Femur (tissue), 1 donor: ENCODE results near the gene FAM167B.
A peak's percentile ranks its signal among the peaks of the same experiment; 100 is the strongest.
"Not testable (repeated sequence)": the region's sequence is repeated elsewhere in the genome, so short reads cannot be mapped to it uniquely, and the experiment has no call there.

ENCODE experiments used
- DNase-seq: peaks from one replicate; pipeline ENCODE4 v3.0.0-alpha.2; 2017

Gene FAM167B

DNA sequence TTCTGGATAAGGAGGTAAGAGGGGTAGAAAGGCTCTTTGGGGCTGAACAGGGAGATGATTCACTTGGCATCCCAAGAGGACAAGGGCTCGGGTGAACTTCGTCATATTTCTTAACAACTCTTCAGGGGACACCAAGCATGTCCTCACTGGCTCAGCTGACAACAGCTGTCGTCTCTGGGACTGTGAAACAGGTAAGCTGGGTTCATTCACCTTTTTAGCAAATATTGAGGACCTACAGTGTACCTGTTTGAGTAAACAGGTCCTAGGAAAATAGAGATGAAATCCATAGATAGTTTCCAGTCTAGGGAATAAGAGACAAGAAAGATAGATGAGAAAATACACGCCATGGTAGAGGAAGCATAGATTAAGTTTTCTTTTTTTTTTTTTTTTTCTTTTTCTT, 22.7 kb upstream of the FAM167B start:
- DNase-seq = no peak

- DNase-seq = no peak
These were observed 18.3 kb upstream of the FAM167B start for GRCh38 chr1:32228771-32229170.

DNA sequence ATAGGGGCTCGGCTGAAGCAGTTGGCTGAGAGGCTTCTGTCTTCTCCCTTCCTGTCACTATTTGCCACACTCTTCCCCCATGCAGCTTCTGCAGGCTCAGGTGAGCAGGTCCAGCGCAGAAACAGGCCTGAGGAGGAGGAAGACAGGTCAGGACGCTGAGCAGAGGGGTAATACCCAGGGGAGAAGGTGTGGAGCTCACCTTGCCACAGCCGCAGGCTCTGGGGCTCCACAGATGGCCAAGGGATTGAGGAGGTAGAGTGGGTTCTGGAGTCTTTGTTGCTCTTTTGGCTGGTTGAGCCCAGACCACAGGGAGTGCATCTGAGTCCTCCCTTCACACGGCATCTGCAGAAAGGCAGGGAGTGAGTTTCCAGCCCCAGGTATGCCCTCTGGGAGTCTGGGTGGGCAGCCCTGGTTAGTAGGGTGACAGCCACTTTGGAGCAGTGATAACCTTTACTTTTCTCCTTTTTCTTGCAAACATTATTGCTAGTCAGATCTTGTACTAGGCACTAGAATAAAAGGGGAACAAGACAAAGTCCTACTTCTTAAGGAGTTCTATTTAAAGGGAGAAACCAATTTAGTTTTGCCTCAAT, 15.1 kb upstream of the FAM167B start:
- no peak for DNase-seq

GRCh38 chr1:32232558-32233304, 14.3 kb upstream of the FAM167B start:
- DNase-seq = no peak

- DNase-seq = no peak
These were observed 12.2 kb upstream of the FAM167B start for GRCh38 chr1:32234792-32235191.

DNA sequence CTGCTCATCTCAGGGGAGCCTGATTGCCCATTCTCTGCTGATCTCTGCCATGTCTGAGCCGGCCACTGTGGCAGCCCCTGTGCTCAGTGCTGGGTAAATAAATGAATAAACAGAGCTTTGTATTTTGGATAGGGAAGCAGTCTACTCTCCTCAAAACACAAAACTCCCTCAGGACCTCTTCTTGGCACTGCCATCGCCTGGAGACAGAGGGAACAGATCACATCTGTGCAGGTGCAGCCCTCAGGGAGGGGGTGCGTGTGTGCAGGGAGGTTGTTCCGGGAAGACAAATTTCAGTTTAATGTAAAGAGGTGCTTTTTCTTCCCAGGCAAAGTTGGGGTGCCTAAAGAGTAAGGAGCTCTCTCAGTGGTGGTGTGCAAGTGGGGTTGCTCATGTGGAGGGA, 7.7 kb upstream of the FAM167B start:
- DNase-seq = no peak

GRCh38 chr1:32239790-32240139, 7.3 kb upstream of the FAM167B start:
- no peak for DNase-seq

DNA sequence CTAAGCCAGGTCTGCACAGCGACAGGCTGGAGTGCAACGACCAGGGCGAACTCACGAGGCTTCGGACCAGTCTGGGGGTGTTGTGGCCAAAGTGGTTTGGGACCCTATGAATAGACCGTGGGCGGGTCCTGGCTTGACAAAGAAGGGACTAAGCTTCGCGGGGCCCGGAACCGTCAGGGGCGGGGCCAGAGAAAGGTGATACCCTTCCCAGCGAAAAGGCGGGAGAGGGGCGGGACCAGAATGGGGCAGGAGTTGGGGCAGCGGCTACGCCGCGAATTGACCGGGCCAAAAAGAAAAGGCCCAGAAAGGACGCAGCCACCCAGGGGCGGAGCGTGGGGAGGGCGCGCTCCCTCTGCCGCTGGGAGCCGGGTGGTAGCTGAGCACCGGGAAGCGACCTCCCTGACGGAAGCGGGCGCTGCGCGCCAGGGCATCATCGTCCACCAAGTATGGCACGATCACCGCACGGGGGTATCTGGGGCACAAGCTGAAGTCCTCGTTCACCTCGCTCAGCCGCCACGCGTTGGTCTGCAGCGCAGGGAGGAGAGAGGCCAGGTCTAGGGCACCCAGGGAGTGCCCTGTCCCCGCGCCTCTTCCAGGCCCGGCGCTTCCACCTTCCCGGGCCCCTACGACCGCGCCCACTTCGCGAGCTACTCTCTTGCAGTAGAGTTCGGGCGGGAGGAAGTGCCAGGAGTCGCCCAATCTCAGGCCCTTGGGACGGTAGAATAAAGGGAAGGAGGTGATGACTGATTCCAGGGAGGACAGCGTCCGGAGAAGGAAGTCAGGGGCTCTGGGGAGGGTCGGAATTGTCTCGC, 6.7 kb upstream of the FAM167B start:
- DNase-seq = peak; percentile 80

- DNase-seq = peak; percentile 82
These were observed 5.8 kb upstream of the FAM167B start for GRCh38 chr1:32241001-32241763.

DNA sequence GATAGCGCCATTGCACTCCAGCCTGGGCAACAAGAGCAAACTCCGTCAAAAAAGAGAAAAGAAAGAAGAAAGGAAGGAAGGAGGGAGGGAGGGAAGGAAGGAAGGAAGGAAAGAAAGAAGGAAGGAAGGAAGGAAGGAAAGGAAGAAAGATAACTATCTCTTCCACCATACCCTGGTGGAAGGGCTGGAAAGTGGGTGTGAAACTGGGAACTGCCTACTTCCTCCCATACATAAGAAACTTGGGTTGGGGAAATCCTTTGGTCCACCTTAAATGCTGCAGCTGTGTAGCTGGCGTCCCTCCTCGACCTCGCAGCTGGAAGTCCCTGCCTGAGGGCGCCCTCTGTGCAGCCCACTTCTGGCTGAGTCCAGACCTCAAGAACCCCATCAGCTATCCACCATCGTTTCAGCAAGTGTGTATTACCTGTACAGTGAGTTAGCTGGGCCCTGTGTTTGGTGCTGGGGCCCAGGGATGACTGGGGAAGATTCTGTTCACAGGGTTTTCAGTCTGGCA, 4.6 kb upstream of the FAM167B start:
- peak; percentile 70 for DNase-seq

GRCh38 chr1:32247452-32247851, 430 bp downstream of the FAM167B start:
- DNase-seq = no peak

DNA sequence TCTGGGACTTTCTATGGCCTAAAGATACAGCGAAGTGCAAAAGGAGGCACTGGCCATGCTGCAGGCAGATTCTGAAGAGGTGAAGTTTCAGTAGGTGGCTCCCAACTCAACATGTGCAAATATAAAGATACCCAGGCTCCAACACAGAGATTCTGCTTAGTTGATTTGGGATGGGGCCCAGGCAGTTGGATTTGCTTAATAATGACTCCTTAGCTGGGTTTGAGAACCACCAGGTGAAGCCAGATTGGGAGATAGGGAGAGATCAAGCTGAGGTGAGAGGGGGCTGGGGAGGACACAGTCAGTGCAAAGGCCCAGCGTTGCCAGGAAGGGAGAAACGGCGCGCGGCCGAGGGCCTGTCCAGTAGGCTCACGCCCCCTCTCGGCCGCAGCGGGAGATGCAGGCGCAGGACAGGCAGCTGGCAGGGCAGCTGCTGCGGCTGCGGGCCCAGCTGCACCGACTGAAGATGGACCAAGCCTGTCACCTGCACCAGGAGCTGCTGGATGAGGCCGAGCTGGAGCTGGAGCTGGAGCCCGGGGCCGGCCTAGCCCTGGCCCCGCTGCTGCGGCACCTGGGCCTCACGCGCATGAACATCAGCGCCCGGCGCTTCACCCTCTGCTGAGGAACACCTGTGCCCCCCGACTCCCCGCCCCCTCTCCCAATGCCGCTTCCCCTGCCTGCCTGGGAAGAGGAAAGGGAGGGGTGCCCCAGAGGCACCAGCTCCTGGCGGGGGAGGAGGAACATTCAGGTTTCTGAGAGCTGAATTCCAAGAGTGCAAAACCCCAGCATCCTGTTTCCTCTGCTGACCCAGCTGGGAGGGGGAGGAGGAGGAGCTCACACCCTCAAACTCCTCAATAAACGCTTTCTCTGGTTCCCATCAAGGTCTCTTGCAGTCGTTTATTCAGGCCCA, 1.2 kb downstream of the FAM167B start:
- peak; percentile 77 for DNase-seq

DNA sequence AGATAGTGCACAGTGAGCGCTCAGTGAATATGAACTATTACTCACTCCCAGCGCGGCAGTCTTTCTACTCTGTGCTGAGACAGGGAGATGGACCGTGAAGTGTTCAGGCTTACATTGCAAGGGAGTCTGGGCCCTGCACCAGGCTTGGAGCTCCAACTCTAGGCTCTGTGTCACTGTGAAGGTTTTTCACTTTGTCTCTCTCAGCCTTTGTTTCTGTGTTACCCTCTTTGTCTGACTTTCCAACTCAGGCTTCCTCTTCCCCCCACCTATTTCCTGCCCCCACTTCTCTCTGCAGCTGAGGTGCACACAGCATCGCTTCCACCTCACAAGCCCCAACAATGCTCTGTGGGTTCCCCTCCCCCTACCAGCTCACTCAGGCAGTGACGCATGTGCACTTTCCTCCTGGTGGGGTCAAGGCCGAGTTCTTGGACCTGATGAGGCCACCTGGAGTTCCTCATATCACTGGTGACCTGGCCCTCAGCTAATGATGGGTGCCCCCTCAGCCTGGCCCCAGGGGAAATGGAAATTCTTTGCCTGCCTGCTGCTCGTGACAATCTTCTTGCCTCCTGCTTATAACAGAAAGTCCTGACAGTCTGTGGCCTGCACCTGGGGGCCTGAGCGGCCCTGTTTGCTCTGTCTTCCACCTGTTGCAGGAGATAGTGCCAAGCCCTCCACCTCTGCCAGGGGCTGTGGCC, 3.0 kb downstream of the FAM167B start:
- DNase-seq = peak; percentile 64

- no peak for DNase-seq
These were observed 4.1 kb downstream of the FAM167B start, which contains the start of gene LCK for GRCh38 chr1:32250893-32251716. Gene LCK, plus strand, starts transcription at chr1:32251265. Its CDS starts 23,065 bp downstream, at chr1:32274330.

DNA sequence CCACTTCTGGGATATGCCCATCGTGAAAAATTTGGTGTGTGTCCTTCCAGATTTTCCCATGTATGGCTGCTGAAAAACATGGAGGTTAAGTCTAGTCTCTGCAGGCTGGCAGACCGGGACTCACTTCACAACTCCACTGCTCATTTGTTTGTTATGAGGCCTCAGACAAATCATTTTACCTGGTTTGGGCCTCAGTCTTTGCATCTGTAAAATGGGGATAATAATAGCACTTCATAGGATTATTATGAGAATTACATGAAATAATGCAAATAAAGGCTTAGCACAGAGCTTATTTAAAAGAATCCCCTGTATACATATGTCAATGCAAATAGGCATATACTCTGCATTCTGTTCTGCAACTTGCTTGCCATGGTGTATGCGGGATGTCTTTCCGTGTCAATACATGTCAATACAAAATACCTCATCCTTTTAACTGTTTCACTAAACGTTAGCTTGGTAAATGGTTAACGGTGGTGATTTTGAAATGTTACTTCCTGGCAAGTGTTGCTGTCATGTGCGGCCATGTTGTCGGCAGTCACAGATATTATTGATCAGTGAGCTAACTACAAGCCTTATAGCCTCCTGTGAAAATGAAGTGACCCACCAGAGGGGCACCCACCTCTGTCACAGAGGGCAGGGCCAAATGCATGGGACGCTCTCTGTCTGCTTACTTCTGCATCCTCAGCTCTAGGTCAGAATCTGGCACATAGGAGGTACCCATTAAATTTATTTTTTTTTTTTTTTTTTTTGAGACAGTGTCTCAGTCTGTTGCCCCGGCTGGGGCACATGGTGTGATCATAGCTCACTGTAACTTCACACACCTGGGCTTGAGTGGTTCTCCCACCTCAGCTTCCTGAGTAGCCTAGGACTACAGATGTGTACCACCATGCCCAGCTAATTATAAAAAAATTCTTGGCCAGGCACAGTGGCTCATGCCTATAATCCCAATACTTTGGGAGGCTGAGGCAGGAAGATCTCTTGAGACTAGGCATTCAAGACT, 8.3 kb downstream of the FAM167B start:
- DNase-seq = no peak

DNA sequence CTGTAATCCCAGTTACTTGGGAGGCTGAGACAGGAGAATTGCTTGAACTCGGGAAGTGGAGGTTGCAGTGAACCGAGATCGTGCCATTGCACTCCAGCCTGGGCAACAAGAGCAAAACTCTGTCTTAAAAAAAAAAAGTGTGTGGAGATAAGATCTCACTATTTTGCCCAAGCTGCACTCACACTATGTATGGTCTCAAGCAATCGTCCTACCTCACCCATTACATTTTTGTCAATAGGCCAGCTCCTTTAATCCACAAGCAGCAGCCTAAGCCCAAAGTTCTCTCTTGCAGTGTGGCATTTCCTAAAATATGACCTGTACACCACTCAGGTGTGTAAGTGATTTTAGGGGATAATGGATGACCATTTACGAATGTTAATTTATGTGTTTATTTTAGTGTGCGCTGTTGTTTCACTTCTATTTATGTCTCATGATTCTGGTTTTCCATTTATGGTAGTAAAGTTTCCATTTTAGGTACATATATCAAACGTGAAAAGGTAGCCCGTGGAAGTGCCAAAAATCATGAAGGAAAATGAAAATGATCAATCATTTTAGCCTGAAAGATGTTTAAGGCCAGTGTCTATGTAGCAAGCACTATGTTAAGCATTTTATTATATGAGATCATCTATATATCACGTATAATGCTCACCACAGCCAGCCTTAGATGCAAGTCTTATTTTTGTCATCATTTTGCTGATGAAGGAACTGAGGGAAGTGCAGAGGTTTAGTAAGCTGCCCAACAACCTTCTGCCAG, 9.6 kb downstream of the FAM167B start:
- DNase-seq = no peak

- DNase-seq = no peak
These were observed 10.1 kb downstream of the FAM167B start for GRCh38 chr1:32257227-32257508.

DNA sequence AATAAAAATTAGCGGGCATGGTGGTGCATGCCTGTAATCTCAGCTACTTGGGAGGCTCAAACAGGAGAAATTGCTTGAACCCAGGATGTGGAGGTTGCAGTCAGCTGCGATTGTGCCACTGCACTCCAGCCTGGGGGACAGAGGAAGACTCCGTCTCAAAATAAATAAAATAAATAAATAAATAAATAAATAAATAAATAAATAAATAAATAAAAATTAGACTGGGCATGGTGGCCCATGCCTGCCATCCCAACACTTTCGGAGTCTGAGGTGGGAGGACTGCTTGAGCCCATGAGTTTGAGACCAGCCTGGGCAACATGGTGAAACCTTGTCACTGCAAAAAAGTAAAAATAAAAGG, 16.2 kb downstream of the FAM167B start:
- not testable (repeated sequence) for DNase-seq
